ENCODE data around the gene ANKK1. TPM values are rescaled to one million over a fixed set of nuclear protein-coding genes. Genes with fewer than 3 reads are reported as not detected.

Gene ANKK1
- under 0.01 TPM in 2 replicates for total RNA-seq

GRCh38 chr11:113387605-113388211, at the start of gene ANKK1:
Gene ANKK1 (plus strand): TSS chr11:113387779. CDS start chr11:113387885, 106 bp downstream.

Small RNA genes lying within 50 kb of the gene (small RNA-seq; reads per million reads assigned to genes)
- not detected for gene MIR4301

Other genes starting within 250 kb of the ANKK1 start
- 5.1 and 5.4 TPM in 2 replicates for gene TTC12, start 73.2 kb upstream of the ANKK1 start, total RNA-seq
- not detected in 2 replicates for gene DRD2, start 87.6 kb downstream of the ANKK1 start, total RNA-seq

Data from hair follicle dermal papilla cell (primary cell).